Activated CD4-positive, CD25-positive, alpha-beta regulatory T cell (primary cell): ENCODE measurements around the gene DPP4.
"Not testable (repeated sequence)": the region's sequence is repeated elsewhere in the genome, so short reads cannot be mapped to it uniquely, and the experiment has no call there.

Experiments
- DNase-seq, 4 experiments: peaks; one replicate each; lab custom pipeline; 2025; lab: John Stamatoyannopoulos, UW

Gene DPP4

GRCh38 chr2:162057426-162057825 is 16.6 kb downstream of the DPP4 start:
- no peak for DNase-seq

- no peak for DNase-seq
Measured at GRCh38 chr2:162056796-162057399, 17.1 kb downstream of the DPP4 start.

- no peak for DNase-seq
Measured at GRCh38 chr2:162053808-162054155, 20.2 kb downstream of the DPP4 start.

- no peak for DNase-seq
Measured at GRCh38 chr2:162053066-162053807, 20.8 kb downstream of the DPP4 start.

GRCh38 chr2:162050513-162050961 is 23.5 kb downstream of the DPP4 start:
- no peak for DNase-seq

- not testable (repeated sequence) for DNase-seq
Measured at GRCh38 chr2:162049089-162049488, 24.9 kb downstream of the DPP4 start.

- DNase-seq = no peak
Measured at GRCh38 chr2:162044586-162044985, 29.4 kb downstream of the DPP4 start.

- no peak for DNase-seq
Measured at GRCh38 chr2:162043132-162043531, 30.9 kb downstream of the DPP4 start.

- no peak for DNase-seq
Measured at GRCh38 chr2:162041485-162041884, 32.5 kb downstream of the DPP4 start.

GRCh38 chr2:162038725-162039124 is 35.3 kb downstream of the DPP4 start:
- DNase-seq = no peak

GRCh38 chr2:162037886-162038285 is 36.1 kb downstream of the DPP4 start:
- DNase-seq = no peak

- DNase-seq = no peak
Measured at GRCh38 chr2:162037028-162037795, 36.8 kb downstream of the DPP4 start.

GRCh38 chr2:162035981-162036380 is 38.0 kb downstream of the DPP4 start:
- no peak for DNase-seq

- DNase-seq = no peak
Measured at GRCh38 chr2:162030363-162031190, 43.4 kb downstream of the DPP4 start.

- no peak for DNase-seq
Measured at GRCh38 chr2:162029287-162029901, 44.6 kb downstream of the DPP4 start.

- no peak for DNase-seq
Measured at GRCh38 chr2:162028511-162028910, 45.5 kb downstream of the DPP4 start.

- DNase-seq = no peak
Measured at GRCh38 chr2:162025121-162025911, 48.7 kb downstream of the DPP4 start.

- DNase-seq = no peak
Measured at GRCh38 chr2:162022290-162022945, 51.6 kb downstream of the DPP4 start.

GRCh38 chr2:162021516-162022058 is 52.4 kb downstream of the DPP4 start:
- no peak for DNase-seq

GRCh38 chr2:162018530-162018929 is 55.5 kb downstream of the DPP4 start:
- no peak for DNase-seq
